Heart left ventricle (tissue), 16 donors: ENCODE measurements around the gene FNTB. TPM values are rescaled to one million over a fixed set of nuclear protein-coding genes. Genes with fewer than 3 reads are reported as not detected.

ENCODE experiments used
- ATAC-seq, 4 donors: fragments of 200-7000 bp; cut with Tn5 transposase; one replicate each; pipeline ENCODE4 v1.9.1; 2020 to 2022; ENCODE audit warnings: moderate library complexity in 4 of 4, mild to moderate bottlenecking in 3 of 4, moderate number of reproducible peaks in 1 of 4
- DNase-seq, 5 donors: peaks; one replicate each; pipeline ENCODE4 v3.0.0-alpha.2; 2020
- H3K27ac ChIP-seq, 12 donors: fragments of 200-600 bp; sonication (generic) in 4 of 12; one replicate each; pipeline versions ENCODE4 v1.5.0 to v1.8.0; 2016 to 2022; ENCODE audit warnings: mild to moderate bottlenecking in 2 of 12
- H3K27me3 ChIP-seq, 9 donors: fragments of 200-600 bp; sonication (generic) in 2 of 9; one replicate each; pipeline versions ENCODE4 v1.5.1 to v1.8.0; 2016 to 2022; ENCODE audit warnings: mild to moderate bottlenecking in 3 of 9
- H3K36me3 ChIP-seq, 9 donors: fragments of 200-600 bp; sonication (generic) in 2 of 9; one replicate each; pipeline versions ENCODE4 v1.5.0 to v1.8.0; 2018 to 2022; ENCODE audit warnings: mild to moderate bottlenecking in 2 of 9
- H3K4me1 ChIP-seq, 12 donors: fragments of 200-600 bp; sonication (generic) in 4 of 12; one replicate each; pipeline versions ENCODE4 v1.5.0 to v1.8.0; 2016 to 2022; ENCODE audit warnings: mild to moderate bottlenecking in 3 of 12
- H3K4me3 ChIP-seq, 12 donors: fragments of 200-600 bp; sonication (generic) in 4 of 12; one replicate each; pipeline versions ENCODE4 v1.5.0 to v1.8.0; 2017 to 2022; ENCODE audit warnings: mild to moderate bottlenecking in 9 of 12, moderate library complexity in 4 of 12
- H3K9me3 ChIP-seq, 12 donors: fragments of 200-600 bp; sonication (generic) in 4 of 12; one replicate each; pipeline versions ENCODE4 v1.5.0 to v1.8.0; 2016 to 2022; ENCODE audit warnings: mild to moderate bottlenecking in 1 of 12
- CTCF ChIP-seq, 12 donors: fragments of 200-600 bp; sonication (generic) in 4 of 12; IDR thresholded peaks; one replicate each; pipeline versions ENCODE4 v1.5.0 to v1.8.0; 2018 to 2022; ENCODE audit warnings: antibody characterized with exemption in 12 of 12, mild to moderate bottlenecking in 5 of 12
- POLR2A ChIP-seq, 2 donors: fragments of 450-650 bp; IDR thresholded peaks; one replicate each; pipeline ENCODE4 v1.6.1; 2017; ENCODE audit warnings: antibody characterized with exemption in 2 of 2, mild to moderate bottlenecking in 2 of 2, moderate library complexity in 2 of 2
- WGBS, 4 donors: extraction: QIAGEN DNeasy Blood & Tissue Kit in 2 of 4; methylation state at CpG; one replicate each; pipeline versions ENCODE4 v1.1.5 to v1.1.7; 2013 to 2018; 5-methylcytosine and 5-hydroxymethylcytosine counted together
- intact Hi-C, 10 donors: fragments of 100-400 bp; cut with DNase I; formaldehyde crosslinking; loops; one replicate each; pipeline versions ENCODE4 v1.11.1 to v1.14.2; 2022
- polyA plus RNA-seq, 2 donors: library from polyadenylated mRNA; stranded (reverse); fragments of 200-250 nt; gene quantifications; one replicate each; pipeline ENCODE4 v1.2.3, GENCODE V29; 2013
- total RNA-seq, 9 donors: library from RNA; depleted of rRNA in 2 of 9; stranded (reverse); fragments of >200 nt in 2 of 9; fragmentation: NEBNext Ultra II Directional in 3 of 9; extraction: Animal tissue kit (Norgen Biotek cat#: 25700) in 3 of 9; gene quantifications; one replicate each; pipeline versions ENCODE4 v1.1.0 to v1.2.4, GENCODE V29; 2016 to 2023
- donor health status: ischemic (EF 13 %, LVEDD 7.1; RV severe dilation, severe dysfunction).
- donor health status: healthy with polysubstance abuse.
- donor health status: DM: no; HTN: yes; CAD: no.
- donor health status: DM: no; HTN: no; CAD: no.
- donor health status: ischemic (EF 25% LVEDD 6.9; RV normal size, moderate dysfunction).
- donor health status: ischemic (EF 25% LVEDD 5.7; RV mildly dilated, moderate dysfunction).
- donor health status: healthy.
- donor health status: DM: yes; HTN: yes; CAD: no.
- donor health status: ischemic (EF 35%, LVEDD 5.7; RV mildly dilated, moderate dysfunction).
- donor health status: nonischemic (EF 11% LVEDD 7.7; RV severe dilation, severe dysfunction).
- donor health status: DM: yes; HTN: yes; CAD: no.
- donor health status: PGD.
- donor health status: ischemic (EF 29% LVEDD 5.4; RV normal size, mild dysfunction).
- donor health status: nonischemic (EF 23%, LVEDD 6.1; RV moderate dilation, normal function).

The FNTB gene
- total and polyA plus RNA-seq, 11 donors = 10.5 to 22.5 (median 16.7) TPM

GRCh38 chr14:65096323-65097089, 109.8 kb downstream of the FNTB start:
- intact Hi-C loops = no loop called here
- Histone ChIP-seq H3K36me3 (peaks cover 0 to 72% (median 39%) of the 10 kb centered on the region in 9 donors), H3K9me3 (no peaks in the 10 kb centered on the region), H3K27me3 (no peaks in the 10 kb centered on the region), H3K27ac (peak overlapping the region; percentile 14 to 75 (median 66)), H3K4me3 (no peak overlapping the region), H3K4me1 (peaks cover 19 to 99% (median 91%) of the 10 kb centered on the region in 12 donors)
- TF ChIP-seq CTCF (IDR thresholded peaks at IDR 0.05) (no peak), POLR2A (IDR thresholded peaks at IDR 0.05) (no peak)
- DNase-seq (no peak), ATAC-seq (no peak)
- 45 to 65% (median 48%) methylated on average over 6 of the region's 6 CpGs for whole genome bisulfite sequencing, 4 donors

- peaks cover 19 to 87% (median 76%) of the 10 kb centered on the region in 12 donors for H3K4me1 ChIP-seq
- intact Hi-C loops = no loop called here
- no peak for ATAC-seq
Measured at GRCh38 chr14:65098586-65098985, 111.9 kb downstream of the FNTB start.

GRCh38 chr14:65100922-65101541, 114.3 kb downstream of the FNTB start:
- TF ChIP-seq POLR2A (IDR thresholded peaks at IDR 0.05) (no peak), CTCF (IDR thresholded peaks at IDR 0.05) (no peak)
- peak overlapping the region; percentile 67 to 99 (median 90) for H3K4me3 ChIP-seq
- H3K9me3 ChIP-seq = no peaks in the 10 kb centered on the region
- intact Hi-C loops = loop anchor here in 4 of 10 donors (5.0 to 10.0 kb wide), 5 partner anchors 64 to 311 kb away; partner anchors contain the start of gene FUT8 (in 2 of the 4)
- H3K36me3 ChIP-seq = peaks cover 0 to 30% (median 12%) of the 10 kb centered on the region in 9 donors
- no peak for ATAC-seq
- WGBS, 4 donors = 18 to 23% (median 20%) methylated on average over 6 of the region's 6 CpGs
- peak overlapping the region in 11 of 12 donors; percentile 77 to 97 (median 89) for H3K27ac ChIP-seq
- no peak for DNase-seq
- H3K4me1 ChIP-seq = peaks cover 14 to 62% (median 52%) of the 10 kb centered on the region in 12 donors
- H3K27me3 ChIP-seq = no peaks in the 10 kb centered on the region

More at GRCh38 chr14:65098586-65098985, 111.9 kb downstream of the FNTB start:
- TF ChIP-seq CTCF (IDR thresholded peaks at IDR 0.05) = no peak
- TF ChIP-seq POLR2A (IDR thresholded peaks at IDR 0.05) = no peak
- H3K27ac ChIP-seq = peak overlapping the region in 11 of 12 donors; percentile 25 to 79 (median 66)
- peaks cover 0 to 51% (median 18%) of the 10 kb centered on the region in 9 donors for H3K36me3 ChIP-seq
- peak overlapping the region in 7 of 12 donors; percentile 4 to 96 (median 22) for H3K4me3 ChIP-seq
- H3K27me3 ChIP-seq = no peaks in the 10 kb centered on the region
- no peaks in the 10 kb centered on the region for H3K9me3 ChIP-seq
- no peak for DNase-seq
- WGBS, 4 donors = 17 to 25% (median 21%) methylated on average over 2 of the region's 2 CpGs
